ENCODE results near the gene TMUB2. TPM values are rescaled to one million over a fixed set of nuclear protein-coding genes. Genes with fewer than 3 reads are reported as not detected.

TMUB2 gene
- total RNA-seq, 2 experiments from 2014 or later = 21.3 to 25.9 TPM

DNA sequence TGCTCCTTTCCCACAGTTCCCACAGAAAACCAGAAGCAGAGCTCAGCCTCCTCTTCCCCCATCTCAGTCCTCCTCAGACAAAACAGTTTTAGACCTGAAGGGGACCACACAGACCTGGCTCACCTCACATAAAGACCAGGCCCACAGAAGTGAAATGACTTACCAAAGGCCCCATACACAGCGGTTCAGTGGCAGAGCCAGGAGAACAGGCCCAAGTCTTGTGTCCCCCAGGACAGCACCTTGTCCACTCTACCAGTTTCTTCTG lies 27.4 kb downstream of the TMUB2 start:
- H3K4me1 ChIP-seq (ENCODE audit: insufficient read depth, low read length, poor library complexity, severe bottlenecking) = peaks cover 50% of the 10 kb centered on the region
- H3K9me3 ChIP-seq (ENCODE audit: low read length) = no peaks in the 10 kb centered on the region
- ChIA-PET POLR2A (no interaction called here), CTCF (ENCODE audit: unreplicated experiment) (interaction anchor here (0.7 kb wide), 1 partner anchor 32 kb away, joined by 3 read pairs; no protein-coding TSS in a partner anchor)
- peaks cover 81% of the 10 kb centered on the region for H3K36me3 ChIP-seq (ENCODE audit: insufficient read depth, low read length)
- no peak overlapping the region for H2AFZ ChIP-seq (ENCODE audit: low read length)
- intact Hi-C loops (cut with micrococcal nuclease; ENCODE audit: unreplicated experiment) = loop anchor here (10.0 kb wide), 1 partner anchor 291 kb away; the partner anchor contains the start of gene GPATCH8
- no peak overlapping the region for H3K4me3 ChIP-seq (ENCODE audit: low read depth, low read length, poor library complexity, severe bottlenecking)
- H3K27ac ChIP-seq (ENCODE audit: low read depth, low read length, poor library complexity, severe bottlenecking) = peak overlapping the region; percentile 86
- H4K20me1 ChIP-seq (ENCODE audit: insufficient read depth, low read length) = no peaks in the 10 kb centered on the region
- no peak overlapping the region for H3K4me2 ChIP-seq (ENCODE audit: low read length)
- no TSS peak for BruUV-seq (replicated peaks)
- no peaks in the 10 kb centered on the region for H3K9me2 ChIP-seq (ENCODE audit: insufficient read depth, low read length)
- H3K79me2 ChIP-seq (ENCODE audit: insufficient read depth, low read depth, low read length) = peaks cover 46% of the 10 kb centered on the region
- no peak for TF ChIP-seq EZH2phosphoT487 (IDR thresholded peaks at IDR 0.05; ENCODE audit: borderline replicate concordance, low read depth, low read length)
- TF ChIP-seq, protein P1, sequence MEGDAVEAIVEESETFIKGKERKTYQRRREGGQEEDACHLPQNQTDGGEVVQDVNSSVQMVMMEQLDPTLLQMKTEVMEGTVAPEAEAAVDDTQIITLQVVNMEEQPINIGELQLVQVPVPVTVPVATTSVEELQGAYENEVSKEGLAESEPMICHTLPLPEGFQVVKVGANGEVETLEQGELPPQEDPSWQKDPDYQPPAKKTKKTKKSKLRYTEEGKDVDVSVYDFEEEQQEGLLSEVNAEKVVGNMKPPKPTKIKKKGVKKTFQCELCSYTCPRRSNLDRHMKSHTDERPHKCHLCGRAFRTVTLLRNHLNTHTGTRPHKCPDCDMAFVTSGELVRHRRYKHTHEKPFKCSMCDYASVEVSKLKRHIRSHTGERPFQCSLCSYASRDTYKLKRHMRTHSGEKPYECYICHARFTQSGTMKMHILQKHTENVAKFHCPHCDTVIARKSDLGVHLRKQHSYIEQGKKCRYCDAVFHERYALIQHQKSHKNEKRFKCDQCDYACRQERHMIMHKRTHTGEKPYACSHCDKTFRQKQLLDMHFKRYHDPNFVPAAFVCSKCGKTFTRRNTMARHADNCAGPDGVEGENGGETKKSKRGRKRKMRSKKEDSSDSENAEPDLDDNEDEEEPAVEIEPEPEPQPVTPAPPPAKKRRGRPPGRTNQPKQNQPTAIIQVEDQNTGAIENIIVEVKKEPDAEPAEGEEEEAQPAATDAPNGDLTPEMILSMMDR (conservative IDR thresholded peaks at IDR 0.05; ENCODE audit: low read length) = no peak
- no peak for DNase-seq (ENCODE audit: low spot score)

- no peak overlapping the region for H2AFZ ChIP-seq (ENCODE audit: low read length)
- H3K79me2 ChIP-seq (ENCODE audit: insufficient read depth, low read depth, low read length) = peaks cover 38% of the 10 kb centered on the region
- intact Hi-C loops (cut with micrococcal nuclease; ENCODE audit: unreplicated experiment) = loop anchor here (10.0 kb wide), 1 partner anchor 290 kb away; the partner anchor contains the start of gene GPATCH8
- TF ChIP-seq, protein P1 (conservative IDR thresholded peaks at IDR 0.05; ENCODE audit: low read length) = no peak
- TF ChIP-seq EZH2phosphoT487 (IDR thresholded peaks at IDR 0.05; ENCODE audit: borderline replicate concordance, low read depth, low read length) = no peak
- H3K4me2 ChIP-seq (ENCODE audit: low read length) = peak overlapping the region; percentile 91
- no peak overlapping the region for H3K4me3 ChIP-seq (ENCODE audit: low read depth, low read length, poor library complexity, severe bottlenecking)
- BruUV-seq (replicated peaks) = no TSS peak
- peaks cover 45% of the 10 kb centered on the region for H3K4me1 ChIP-seq (ENCODE audit: insufficient read depth, low read length, poor library complexity, severe bottlenecking)
- H3K36me3 ChIP-seq (ENCODE audit: insufficient read depth, low read length) = peaks cover 73% of the 10 kb centered on the region
- H3K9me2 ChIP-seq (ENCODE audit: insufficient read depth, low read length) = no peaks in the 10 kb centered on the region
- CTCF ChIA-PET (ENCODE audit: unreplicated experiment) = interaction anchor here (0.7 kb wide), 1 partner anchor 31 kb away, joined by 3 read pairs; no protein-coding TSS in a partner anchor
- no peaks in the 10 kb centered on the region for H3K9me3 ChIP-seq (ENCODE audit: low read length)
- H3K27ac ChIP-seq (ENCODE audit: low read depth, low read length, poor library complexity, severe bottlenecking) = peak overlapping the region; percentile 86
- no peak for DNase-seq (ENCODE audit: low spot score)
- POLR2A ChIA-PET = interaction anchor here (3.6 kb wide), 1 partner anchor 17 kb away, joined by 11 read pairs; no protein-coding TSS in a partner anchor
- H4K20me1 ChIP-seq (ENCODE audit: insufficient read depth, low read length) = no peaks in the 10 kb centered on the region
These were observed 28.1 kb downstream of the TMUB2 start for GRCh38 chr17:44214896-44215295.

- Histone ChIP-seq H3K9me2 (ENCODE audit: insufficient read depth, low read length) (no peaks in the 10 kb centered on the region), H3K9me3 (ENCODE audit: low read length) (no peaks in the 10 kb centered on the region), H4K20me1 (ENCODE audit: insufficient read depth, low read length) (no peaks in the 10 kb centered on the region), H3K4me3 (ENCODE audit: low read depth, low read length, poor library complexity, severe bottlenecking) (peak overlapping the region; percentile 90), H3K36me3 (ENCODE audit: insufficient read depth, low read length) (peaks cover 64% of the 10 kb centered on the region), H3K27ac (ENCODE audit: low read depth, low read length, poor library complexity, severe bottlenecking) (peak overlapping the region; percentile 86), H2AFZ (ENCODE audit: low read length) (no peak overlapping the region), H3K79me2 (ENCODE audit: insufficient read depth, low read depth, low read length) (peaks cover 36% of the 10 kb centered on the region), H3K4me1 (ENCODE audit: insufficient read depth, low read length, poor library complexity, severe bottlenecking) (peaks cover 34% of the 10 kb centered on the region), H3K4me2 (ENCODE audit: low read length) (peak overlapping the region; percentile 91)
- TF ChIP-seq, protein P1 (conservative IDR thresholded peaks at IDR 0.05; ENCODE audit: low read length) = no peak
- TF ChIP-seq EZH2phosphoT487 (IDR thresholded peaks at IDR 0.05; ENCODE audit: borderline replicate concordance, low read depth, low read length) = no peak
- CTCF ChIA-PET (ENCODE audit: unreplicated experiment) = interaction anchor here (0.6 to 1.8 kb wide), 3 partner anchors 15 to 135 kb away, joined by 3 to 7 read pairs (median 4); partner anchors contain the start of gene GRN
- peak; percentile 88 for DNase-seq (ENCODE audit: low spot score)
- POLR2A ChIA-PET = interaction anchor here (0.6 to 3.6 kb wide), 6 partner anchors 12 to 421 kb away, joined by 3 to 11 read pairs (median 4); no protein-coding TSS in a partner anchor
- BruUV-seq (replicated peaks) = no TSS peak
- intact Hi-C loops (cut with micrococcal nuclease; ENCODE audit: unreplicated experiment) = loop anchor here (1.0 to 10.0 kb wide), 2 partner anchors 129 to 289 kb away; partner anchors contain the start of genes GPATCH8 and GRN
These were observed 29.4 kb downstream of the TMUB2 start for GRCh38 chr17:44216173-44216572.
